HepG2 (cell line): ENCODE measurements around the gene KIFC1. TPM values are rescaled to one million over a fixed set of nuclear protein-coding genes. Genes with fewer than 3 reads are reported as not detected.

Experiments used
- DNMT1 ChIP-seq: sonication (generic); formaldehyde crosslinking; IDR thresholded peaks from 2 replicates; pipeline ENCODE4 v1.5.1; 2020; ENCODE audit warnings: mild to moderate bottlenecking, missing genetic modification reagents
- ETV5 ChIP-seq: IDR thresholded peaks from 2 replicates; pipeline ENCODE4 v1.6.1; 2018; ENCODE audit warnings: missing biosample characterization, missing genetic modification reagents, inconsistent platforms, borderline replicate concordance
- FIP1L1 ChIP-seq: fragments of 200-400 bp; formaldehyde crosslinking; IDR thresholded peaks from 2 replicates; pipeline ENCODE4 v1.6.1; 2018; ENCODE audit warnings: low read depth, mild to moderate bottlenecking, low read length, moderate library complexity, borderline replicate concordance; ENCODE audit not compliant: insufficient read depth
- FOXK2 ChIP-seq: fragments of 450-650 bp; IDR thresholded peaks from 2 replicates; pipeline ENCODE4 v1.6.1; 2016
- GATAD1 ChIP-seq: IDR thresholded peaks from 2 replicates; pipeline ENCODE4 v1.6.1; 2016; ENCODE audit warnings: missing genetic modification reagents, missing compliant biosample characterization
- GTF3A ChIP-seq: sonication (generic); formaldehyde crosslinking; conservative IDR thresholded peaks from 2 replicates; pipeline ENCODE4 v1.4.0; 2020; ENCODE audit warnings: mild to moderate bottlenecking, missing genetic modification reagents
- HMG20B ChIP-seq: conservative IDR thresholded peaks from 2 replicates; pipeline ENCODE4 v1.6.1; 2016; ENCODE audit warnings: missing genetic modification reagents, missing compliant biosample characterization
- KLF11 ChIP-seq: IDR thresholded peaks from 2 replicates; pipeline ENCODE4 v1.6.1; 2016; ENCODE audit warnings: missing compliant biosample characterization
- NR2F1 ChIP-seq, 2 experiments: fragments of 450-650 bp in 1 of 2; formaldehyde crosslinking in 1 of 2; IDR thresholded peaks; 2 replicates each; pipeline versions ENCODE4 v1.5.0 to v1.6.1; 2016 to 2020; ENCODE audit warnings: mild to moderate bottlenecking in 1 of 2, missing compliant biosample characterization in 1 of 2, missing genetic modification reagents in 1 of 2, moderate library complexity in 1 of 2
- SKI ChIP-seq: fragments of 450-650 bp; IDR thresholded peaks from one replicate; pipeline ENCODE4 v1.6.1; 2018; ENCODE audit warnings: mild to moderate bottlenecking; ENCODE audit not compliant: partially characterized antibody
- SMAD1 ChIP-seq: sonication (generic); formaldehyde crosslinking; IDR thresholded peaks from 2 replicates; pipeline ENCODE4 v1.4.0; 2020; ENCODE audit warnings: missing genetic modification reagents, low read depth, mild to moderate bottlenecking, borderline replicate concordance
- ZBTB7B ChIP-seq: sonication (generic); formaldehyde crosslinking; IDR thresholded peaks from 2 replicates; pipeline ENCODE4 v1.4.0; 2020; ENCODE audit warnings: missing genetic modification reagents
- ZFP82 ChIP-seq: sonication (generic); formaldehyde crosslinking; IDR thresholded peaks from 2 replicates; pipeline ENCODE4 v1.5.1; 2020; ENCODE audit warnings: mild to moderate bottlenecking, missing genetic modification reagents, borderline replicate concordance
- ZNF225 ChIP-seq: sonication (generic); formaldehyde crosslinking; IDR thresholded peaks from 2 replicates; pipeline ENCODE4 v1.4.0; 2020; ENCODE audit warnings: mild to moderate bottlenecking, missing genetic modification reagents
- ZNF570 ChIP-seq: sonication (generic); formaldehyde crosslinking; IDR thresholded peaks from 2 replicates; pipeline ENCODE4 v1.4.0; 2020; ENCODE audit warnings: mild to moderate bottlenecking, missing genetic modification reagents, borderline replicate concordance
- ZNF749 ChIP-seq: sonication (generic); formaldehyde crosslinking; IDR thresholded peaks from 2 replicates; pipeline ENCODE4 v1.8.0; 2022; ENCODE audit warnings: mild to moderate bottlenecking, missing genetic modification reagents, moderate library complexity, borderline replicate concordance
- ZNF761 ChIP-seq: sonication (generic); formaldehyde crosslinking; conservative IDR thresholded peaks from 2 replicates; pipeline ENCODE4 v1.4.0; 2020; ENCODE audit warnings: mild to moderate bottlenecking, missing genetic modification reagents
- ZSCAN21 ChIP-seq: sonication (generic); formaldehyde crosslinking; IDR thresholded peaks from 2 replicates; pipeline ENCODE4 v1.8.0; 2022; ENCODE audit warnings: mild to moderate bottlenecking, missing genetic modification reagents, moderate library complexity, borderline replicate concordance
- polyA plus RNA-seq, 8 experiments: library from polyadenylated mRNA; depleted of rRNA in 3 of 8; stranded (reverse) in 7 of 8; unstranded in 1 of 8; fragments of >200 nt; fragmentation: Illumina TruSeq in 4 of 8; extraction: Trizol in 4 of 8; gene quantifications; 2 replicates each; pipeline versions ENCODE4 v1.2.1 to v1.2.3, GENCODE V29; 2011 to 2016; ENCODE audit warnings: low read depth in 4 of 8, missing spikeins in 1 of 8, mixed read lengths in 1 of 8; ENCODE audit not compliant: insufficient read depth in 1 of 8
- total RNA-seq, 5 experiments: library from RNA; depleted of rRNA; stranded (reverse); fragments of >200 nt; fragmentation: Illumina TruSeq; extraction: Trizol; gene quantifications; 2 replicates each; pipeline ENCODE4 v1.2.3, GENCODE V29; 2016; ENCODE audit warnings: low read depth in 1 of 5
- TF ChIP-seq, protein P1 (sequence below): sonication (generic); formaldehyde crosslinking; IDR thresholded peaks from 2 replicates; pipeline ENCODE4 v1.4.0; 2020; ENCODE audit warnings: low read depth, mild to moderate bottlenecking, missing genetic modification reagents
- TF ChIP-seq, protein P2 (sequence below): sonication (generic); formaldehyde crosslinking; IDR thresholded peaks from 2 replicates; pipeline ENCODE4 v1.4.0; 2020; ENCODE audit warnings: missing genetic modification reagents, mild to moderate bottlenecking, borderline replicate concordance
- TF ChIP-seq, protein P3 (sequence below): sonication (generic); formaldehyde crosslinking; IDR thresholded peaks from 2 replicates; pipeline ENCODE4 v1.5.1; 2020; ENCODE audit warnings: mild to moderate bottlenecking, missing genetic modification reagents, moderate library complexity
- TF ChIP-seq, protein P4 (sequence below): sonication (generic); formaldehyde crosslinking; IDR thresholded peaks from 2 replicates; pipeline ENCODE4 v1.9.0; 2021; ENCODE audit warnings: missing genetic modification reagents, mild to moderate bottlenecking, borderline replicate concordance

Gene KIFC1
- total and polyA plus RNA-seq, 2 of the 13 experiments (the other 11 are each of a cell fraction or from before 2014, with no cell fraction given) = 25.0 to 45.5 TPM

DNA sequence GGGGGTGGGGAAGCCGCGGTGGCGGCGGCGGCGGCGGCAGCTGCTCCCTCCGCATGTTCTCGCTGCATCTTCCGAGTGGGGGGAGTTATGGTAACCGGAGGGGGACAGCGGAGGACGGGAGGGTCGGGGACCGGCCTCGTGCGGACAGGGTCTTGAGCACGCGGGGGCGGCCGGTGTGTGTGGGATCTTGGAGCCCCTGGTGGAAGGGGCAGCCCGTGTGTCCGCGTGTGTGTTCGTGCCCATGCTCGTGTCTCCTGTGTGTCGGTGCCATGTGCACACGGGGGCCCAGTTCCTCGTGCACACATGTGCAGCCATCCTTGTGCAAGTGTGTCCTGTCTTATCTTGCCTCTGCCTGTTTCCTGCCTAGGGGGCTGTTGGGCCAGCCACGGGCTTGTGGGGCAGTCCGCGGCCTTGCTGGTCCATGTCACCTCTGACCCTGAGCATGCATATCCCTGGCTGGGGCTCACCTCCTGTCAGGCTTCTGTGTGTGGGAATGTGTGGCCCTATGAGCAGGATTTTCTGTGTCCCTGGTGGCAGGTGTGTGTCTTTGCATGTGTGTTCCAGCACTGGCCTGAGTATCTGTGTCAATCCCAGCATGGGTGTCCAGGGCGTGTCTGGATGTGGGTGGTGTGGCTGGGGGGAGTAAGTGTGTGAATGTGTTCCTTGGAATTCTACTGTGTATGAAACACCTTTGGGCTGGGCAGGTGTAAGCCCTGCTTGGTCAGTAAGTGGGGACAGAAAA, 36.8 kb downstream of the KIFC1 start (continued):
- TF ChIP-seq ZBTB7B = peak; percentile 57; the same call in 1 of the 2 replicates
- TF ChIP-seq SKI = no peak
- TF ChIP-seq, protein P1, sequence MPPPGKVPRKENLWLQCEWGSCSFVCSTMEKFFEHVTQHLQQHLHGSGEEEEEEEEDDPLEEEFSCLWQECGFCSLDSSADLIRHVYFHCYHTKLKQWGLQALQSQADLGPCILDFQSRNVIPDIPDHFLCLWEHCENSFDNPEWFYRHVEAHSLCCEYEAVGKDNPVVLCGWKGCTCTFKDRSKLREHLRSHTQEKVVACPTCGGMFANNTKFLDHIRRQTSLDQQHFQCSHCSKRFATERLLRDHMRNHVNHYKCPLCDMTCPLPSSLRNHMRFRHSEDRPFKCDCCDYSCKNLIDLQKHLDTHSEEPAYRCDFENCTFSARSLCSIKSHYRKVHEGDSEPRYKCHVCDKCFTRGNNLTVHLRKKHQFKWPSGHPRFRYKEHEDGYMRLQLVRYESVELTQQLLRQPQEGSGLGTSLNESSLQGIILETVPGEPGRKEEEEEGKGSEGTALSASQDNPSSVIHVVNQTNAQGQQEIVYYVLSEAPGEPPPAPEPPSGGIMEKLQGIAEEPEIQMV = peak; percentile 53; the same call in 1 of the 2 replicates
- TF ChIP-seq, protein P2, sequence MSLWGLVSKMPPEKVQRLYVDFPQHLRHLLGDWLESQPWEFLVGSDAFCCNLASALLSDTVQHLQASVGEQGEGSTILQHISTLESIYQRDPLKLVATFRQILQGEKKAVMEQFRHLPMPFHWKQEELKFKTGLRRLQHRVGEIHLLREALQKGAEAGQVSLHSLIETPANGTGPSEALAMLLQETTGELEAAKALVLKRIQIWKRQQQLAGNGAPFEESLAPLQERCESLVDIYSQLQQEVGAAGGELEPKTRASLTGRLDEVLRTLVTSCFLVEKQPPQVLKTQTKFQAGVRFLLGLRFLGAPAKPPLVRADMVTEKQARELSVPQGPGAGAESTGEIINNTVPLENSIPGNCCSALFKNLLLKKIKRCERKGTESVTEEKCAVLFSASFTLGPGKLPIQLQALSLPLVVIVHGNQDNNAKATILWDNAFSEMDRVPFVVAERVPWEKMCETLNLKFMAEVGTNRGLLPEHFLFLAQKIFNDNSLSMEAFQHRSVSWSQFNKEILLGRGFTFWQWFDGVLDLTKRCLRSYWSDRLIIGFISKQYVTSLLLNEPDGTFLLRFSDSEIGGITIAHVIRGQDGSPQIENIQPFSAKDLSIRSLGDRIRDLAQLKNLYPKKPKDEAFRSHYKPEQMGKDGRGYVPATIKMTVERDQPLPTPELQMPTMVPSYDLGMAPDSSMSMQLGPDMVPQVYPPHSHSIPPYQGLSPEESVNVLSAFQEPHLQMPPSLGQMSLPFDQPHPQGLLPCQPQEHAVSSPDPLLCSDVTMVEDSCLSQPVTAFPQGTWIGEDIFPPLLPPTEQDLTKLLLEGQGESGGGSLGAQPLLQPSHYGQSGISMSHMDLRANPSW = no peak
- no peak for TF ChIP-seq ZNF570
- TF ChIP-seq GATAD1 (CRISPR knock-in tag) = no peak; the same call in 1 of the 2 replicates
- no peak for TF ChIP-seq ZFP82 (CRISPR knock-in tag)
- TF ChIP-seq ZNF225 (CRISPR knock-in tag) = peak; percentile 63; the same call in 1 of the 2 replicates
- TF ChIP-seq, protein P3, sequence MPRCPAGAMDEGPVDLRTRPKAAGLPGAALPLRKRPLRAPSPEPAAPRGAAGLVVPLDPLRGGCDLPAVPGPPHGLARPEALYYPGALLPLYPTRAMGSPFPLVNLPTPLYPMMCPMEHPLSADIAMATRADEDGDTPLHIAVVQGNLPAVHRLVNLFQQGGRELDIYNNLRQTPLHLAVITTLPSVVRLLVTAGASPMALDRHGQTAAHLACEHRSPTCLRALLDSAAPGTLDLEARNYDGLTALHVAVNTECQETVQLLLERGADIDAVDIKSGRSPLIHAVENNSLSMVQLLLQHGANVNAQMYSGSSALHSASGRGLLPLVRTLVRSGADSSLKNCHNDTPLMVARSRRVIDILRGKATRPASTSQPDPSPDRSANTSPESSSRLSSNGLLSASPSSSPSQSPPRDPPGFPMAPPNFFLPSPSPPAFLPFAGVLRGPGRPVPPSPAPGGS = no peak
- TF ChIP-seq FOXK2 = no peak
- TF ChIP-seq ETV5 (CRISPR knock-in tag) = peak; percentile 26; the same call in 1 of the 2 replicates
- TF ChIP-seq FIP1L1 = no peak
- no peak for TF ChIP-seq GTF3A (CRISPR knock-in tag)
- TF ChIP-seq NR2F1 (CRISPR knock-in tag; IDR thresholded peaks at IDR 0.05) = peak; percentile 66 to 69; a peak in 3 of 4 replicates
- TF ChIP-seq DNMT1 = peak; percentile 62; the same call in 1 of the 2 replicates
- no peak for TF ChIP-seq SMAD1 (CRISPR knock-in tag)
- no peak for TF ChIP-seq ZNF761 (CRISPR knock-in tag)
- TF ChIP-seq, protein P4, sequence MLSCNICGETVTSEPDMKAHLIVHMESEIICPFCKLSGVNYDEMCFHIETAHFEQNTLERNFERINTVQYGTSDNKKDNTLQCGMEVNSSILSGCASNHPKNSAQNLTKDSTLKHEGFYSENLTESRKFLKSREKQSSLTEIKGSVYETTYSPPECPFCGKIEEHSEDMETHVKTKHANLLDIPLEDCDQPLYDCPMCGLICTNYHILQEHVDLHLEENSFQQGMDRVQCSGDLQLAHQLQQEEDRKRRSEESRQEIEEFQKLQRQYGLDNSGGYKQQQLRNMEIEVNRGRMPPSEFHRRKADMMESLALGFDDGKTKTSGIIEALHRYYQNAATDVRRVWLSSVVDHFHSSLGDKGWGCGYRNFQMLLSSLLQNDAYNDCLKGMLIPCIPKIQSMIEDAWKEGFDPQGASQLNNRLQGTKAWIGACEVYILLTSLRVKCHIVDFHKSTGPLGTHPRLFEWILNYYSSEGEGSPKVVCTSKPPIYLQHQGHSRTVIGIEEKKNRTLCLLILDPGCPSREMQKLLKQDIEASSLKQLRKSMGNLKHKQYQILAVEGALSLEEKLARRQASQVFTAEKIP (CRISPR knock-in tag) = no peak
- TF ChIP-seq KLF11 (CRISPR knock-in tag) = no peak
- 0 out of 2 replicates have a peak, but pooled peaks have one; percentile 38 for TF ChIP-seq ZNF749 (CRISPR knock-in tag)
- no peak for TF ChIP-seq HMG20B
- peak; percentile 77 for TF ChIP-seq ZSCAN21
